Stimulated activated CD4-positive, alpha-beta T cell treated with anti-CD3 and anti-CD28 coated beads, Interleukin-15, amount 100 ng/mL, for 1 hour (primary cell): ENCODE results near the gene USHBP1.

ENCODE experiments used
- DNase-seq, 2 donors: peaks; one replicate each; pipeline ENCODE4 v3.0.0-alpha.2; 2020; ENCODE audit warnings: low read depth in 1 of 2, low spot score in 1 of 2

USHBP1 gene

GRCh38 chr19:17213334-17213733 is 51.2 kb downstream of the USHBP1 start:
- no peak for DNase-seq

GRCh38 chr19:17211547-17212446 is 52.7 kb downstream of the USHBP1 start:
- DNase-seq, result no peak

GRCh38 chr19:17210296-17210695 is 54.2 kb downstream of the USHBP1 start:
- DNase-seq, result no peak

GRCh38 chr19:17209126-17210036 is 55.2 kb downstream of the USHBP1 start:
- peak in 1 of 2 donors; percentile 23 for DNase-seq

- no peak for DNase-seq
These were observed 57.6 kb downstream of the USHBP1 start for GRCh38 chr19:17206736-17207581.

GRCh38 chr19:17205237-17206140 is 59.1 kb downstream of the USHBP1 start:
- peak; percentile 38 to 41 for DNase-seq

- DNase-seq, result no peak
These were observed 61.8 kb downstream of the USHBP1 start for GRCh38 chr19:17202713-17203112.

- DNase-seq, result no peak
These were observed 62.3 kb downstream of the USHBP1 start for GRCh38 chr19:17202249-17202648.

- no peak for DNase-seq
These were observed 64.0 kb downstream of the USHBP1 start for GRCh38 chr19:17200408-17201079.
